ENCODE measurements around the gene CWF19L1.

The CWF19L1 gene

GRCh38 chr10:100248820-100249219 lies 18.6 kb downstream of the CWF19L1 start:
- DNase-seq (ENCODE audit: low spot score): no peak

- no peak for DNase-seq (ENCODE audit: low spot score)
Measured at GRCh38 chr10:100245484-100246220, 21.8 kb downstream of the CWF19L1 start.

DNA sequence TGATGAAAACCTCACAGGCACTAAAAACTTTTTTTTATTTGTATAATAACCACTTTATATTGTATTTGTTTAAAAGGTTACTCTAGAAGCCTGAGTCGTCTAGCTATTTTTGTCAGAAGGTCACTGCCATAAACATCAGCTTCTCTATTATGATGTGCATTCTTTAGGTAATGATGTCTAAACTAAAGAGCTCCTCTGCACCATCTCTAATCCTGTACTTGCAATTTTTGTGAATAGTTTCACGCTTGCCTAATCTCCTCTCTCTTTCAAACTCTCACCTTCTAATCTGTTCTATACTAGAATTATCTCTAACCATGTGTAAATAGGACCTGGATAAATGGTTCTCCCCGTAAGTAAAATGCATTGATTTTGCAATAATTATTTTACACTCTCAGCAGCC lies 27.6 kb downstream of the CWF19L1 start:
- no peak for DNase-seq (ENCODE audit: low spot score)

- no peak for DNase-seq (ENCODE audit: low spot score)
Measured at GRCh38 chr10:100238429-100238828, 29.0 kb downstream of the CWF19L1 start.

GRCh38 chr10:100232101-100232500 lies 35.3 kb downstream of the CWF19L1 start:
- no peak for DNase-seq (ENCODE audit: low spot score)

- no peak for DNase-seq (ENCODE audit: low spot score)
Measured at GRCh38 chr10:100229819-100230422, 37.5 kb downstream of the CWF19L1 start.

- no peak for DNase-seq (ENCODE audit: low spot score)
Measured at GRCh38 chr10:100223879-100224278, 43.6 kb downstream of the CWF19L1 start.

- no peak for DNase-seq (ENCODE audit: low spot score)
Measured at GRCh38 chr10:100222529-100222928, 44.9 kb downstream of the CWF19L1 start.

DNA sequence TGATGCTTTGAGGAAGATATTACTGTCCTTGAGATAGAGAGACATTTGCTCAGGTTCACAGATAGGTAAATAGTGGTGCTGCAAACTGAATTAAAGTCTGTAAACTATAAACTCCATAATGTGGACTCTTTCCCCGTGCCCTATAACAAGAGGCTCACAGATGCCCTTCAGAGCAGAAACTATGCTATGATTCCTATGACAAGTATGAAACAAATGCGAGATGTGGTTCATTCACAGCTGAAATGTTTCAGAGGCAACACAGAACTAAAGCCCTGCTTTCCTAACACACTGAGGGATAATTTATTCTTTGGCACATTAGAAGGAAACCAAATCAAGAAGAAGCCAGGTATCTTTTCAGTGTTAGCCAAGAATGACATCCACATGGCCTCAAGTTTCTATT lies 51.4 kb downstream of the CWF19L1 start:
- no peak for DNase-seq (ENCODE audit: low spot score)

DNA sequence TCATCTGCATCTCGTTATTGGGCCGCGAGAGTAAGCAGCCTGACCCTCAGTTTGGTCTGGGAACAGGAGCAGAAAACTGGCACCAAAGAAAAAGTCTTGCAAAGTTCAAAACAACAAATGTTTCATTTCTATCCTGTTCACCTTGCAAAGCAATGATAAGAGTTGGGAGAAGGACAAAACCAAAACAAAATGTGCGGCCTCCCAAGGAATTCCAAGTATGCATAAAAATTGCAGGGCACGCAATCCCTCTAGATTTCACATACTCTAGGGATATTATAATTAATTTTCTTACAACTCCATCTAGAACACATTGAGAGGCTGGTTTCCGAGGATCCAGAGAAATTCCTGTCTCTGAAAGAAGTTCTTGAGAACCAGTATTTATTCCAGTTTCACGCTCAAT lies 58.1 kb downstream of the CWF19L1 start:
- no peak for DNase-seq (ENCODE audit: low spot score)

DNA sequence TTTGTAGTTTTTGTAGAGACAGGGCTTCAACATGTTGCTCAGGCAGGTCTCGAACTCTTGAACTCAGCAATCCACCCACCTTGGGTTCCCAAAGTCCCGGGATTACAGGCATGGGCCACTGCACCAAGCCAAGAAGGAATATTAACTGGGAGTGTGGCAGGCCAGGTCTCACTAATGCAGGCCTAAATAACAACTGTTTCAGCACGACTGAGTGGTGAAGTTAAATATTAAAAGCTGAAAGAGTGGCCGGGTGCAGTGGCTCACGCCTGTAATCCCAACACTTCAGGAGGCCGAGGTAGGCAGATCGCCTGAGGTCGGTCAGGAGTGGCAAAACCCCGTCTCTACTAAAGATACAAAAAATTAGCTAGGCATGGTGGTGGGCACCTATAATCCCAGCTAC lies 59.2 kb downstream of the CWF19L1 start:
- no peak for DNase-seq (ENCODE audit: low spot score)

DNA sequence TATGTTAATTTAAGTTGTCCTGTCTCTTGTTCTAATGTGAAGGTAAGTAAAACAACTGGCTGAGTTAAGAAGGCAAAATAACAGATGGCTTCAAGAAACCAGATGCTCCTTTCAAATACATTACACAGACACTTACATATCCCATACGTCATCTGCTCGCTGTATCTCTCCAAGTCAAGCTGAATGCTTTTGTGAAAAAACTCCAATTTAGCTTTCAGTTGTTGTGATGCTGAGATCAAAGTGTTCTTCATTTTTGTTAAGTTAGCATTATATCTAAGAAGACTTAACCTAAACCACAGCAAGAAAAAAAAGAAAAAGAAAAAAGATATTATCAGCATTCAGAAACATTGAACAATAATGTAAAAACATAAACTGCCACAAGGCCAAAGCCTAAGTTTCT lies 63.1 kb downstream of the CWF19L1 start:
- DNase-seq (ENCODE audit: low spot score): no peak

- DNase-seq (ENCODE audit: low spot score): no peak
Measured at GRCh38 chr10:100201549-100201948, 65.9 kb downstream of the CWF19L1 start.

- no peak for DNase-seq (ENCODE audit: low spot score)
Measured at GRCh38 chr10:100194711-100195110, 72.7 kb downstream of the CWF19L1 start.

DNA sequence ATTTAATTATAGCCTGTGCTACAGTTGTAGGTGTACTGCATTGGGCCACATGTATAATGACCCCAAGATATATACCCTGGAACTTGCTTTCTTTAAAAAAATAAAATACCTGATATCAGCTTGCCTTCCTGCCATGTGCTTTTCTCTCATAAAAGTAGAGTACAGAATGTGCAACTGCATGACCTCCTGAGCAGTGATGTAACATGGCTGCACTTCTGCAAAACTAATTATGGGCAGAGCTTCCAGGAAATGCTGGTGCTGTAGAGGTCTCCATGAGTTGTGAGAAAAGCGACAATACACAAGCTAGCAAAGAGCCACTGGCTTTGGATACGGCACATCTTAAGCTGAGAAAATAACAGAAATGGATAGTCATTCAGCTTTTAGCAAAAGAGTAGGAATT lies 75.1 kb downstream of the CWF19L1 start:
- no peak for DNase-seq (ENCODE audit: low spot score)

DNA sequence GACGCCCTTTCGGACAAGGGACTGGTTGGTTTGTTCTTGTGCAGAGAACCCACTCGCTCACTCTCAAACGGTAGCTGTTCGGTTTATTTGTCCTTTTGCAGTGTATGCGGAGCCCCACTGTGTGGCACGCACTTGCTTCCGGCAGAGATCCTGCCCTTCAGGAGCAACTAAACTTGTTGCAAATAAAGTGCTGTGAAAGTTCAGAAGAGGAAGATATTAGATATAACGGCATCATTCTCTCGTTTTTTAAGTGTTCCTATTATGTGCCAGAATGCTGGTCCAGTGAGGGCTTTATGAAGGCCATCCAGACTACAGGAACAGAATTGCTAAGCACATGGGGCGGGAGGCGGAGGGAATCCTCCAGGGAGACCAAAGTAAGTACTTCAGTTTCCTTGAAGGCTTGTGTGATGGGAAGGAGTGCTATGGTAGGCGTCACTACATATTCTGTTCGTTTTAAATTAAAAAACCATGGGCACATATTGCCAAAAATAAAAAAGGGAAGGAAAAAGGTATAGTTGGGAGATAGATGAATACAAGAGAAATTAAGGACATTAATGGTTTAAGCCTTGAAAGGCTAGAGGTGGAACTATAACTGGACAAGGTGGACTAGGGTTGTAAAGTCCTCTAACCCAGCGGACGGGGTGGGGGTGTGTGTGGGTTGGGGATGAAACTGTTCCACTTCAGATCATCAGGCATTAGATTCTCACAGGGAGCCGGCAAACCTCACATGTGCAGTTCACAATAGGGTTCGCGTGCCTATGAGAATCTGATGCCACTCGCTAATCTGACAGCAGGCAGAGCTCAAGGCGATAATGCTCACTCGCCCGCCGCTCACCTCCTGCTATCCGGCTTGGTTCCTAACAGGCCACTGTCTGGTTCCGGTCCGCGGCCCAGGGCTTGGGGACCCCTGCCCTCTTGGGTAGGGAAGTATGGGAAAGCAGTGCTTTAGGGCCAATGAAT lies 80.9 kb downstream of the CWF19L1 start:
- no peak for DNase-seq (ENCODE audit: low spot score)

- DNase-seq (ENCODE audit: low spot score): peak; percentile 91
Measured at GRCh38 chr10:100185364-100186252, 81.8 kb downstream of the CWF19L1 start, which contains the start of gene ERLIN1. ERLIN1 (minus strand) TSS chr10:100186029; CDS start chr10:100185626, 403 bp downstream.

DNA sequence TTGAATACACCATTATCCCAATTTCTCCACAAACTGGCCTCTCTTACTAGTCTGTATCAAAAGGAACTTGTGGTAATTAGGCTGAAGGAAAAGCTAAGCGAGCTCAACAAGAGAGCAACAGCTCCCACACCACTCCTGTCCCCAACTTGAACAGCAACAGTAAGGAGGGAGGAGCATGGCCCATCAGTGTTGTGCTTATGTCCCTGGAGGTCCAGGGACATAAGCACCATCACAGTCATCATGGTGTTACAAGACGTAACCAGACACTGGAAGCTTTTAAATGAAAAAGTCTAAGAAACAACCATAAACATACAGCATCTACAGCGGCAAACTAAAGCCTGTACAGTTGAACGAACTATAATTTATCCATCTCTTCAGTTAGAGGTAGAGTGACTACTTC lies 82.6 kb downstream of the CWF19L1 start:
- no peak for DNase-seq (ENCODE audit: low spot score)

DNA sequence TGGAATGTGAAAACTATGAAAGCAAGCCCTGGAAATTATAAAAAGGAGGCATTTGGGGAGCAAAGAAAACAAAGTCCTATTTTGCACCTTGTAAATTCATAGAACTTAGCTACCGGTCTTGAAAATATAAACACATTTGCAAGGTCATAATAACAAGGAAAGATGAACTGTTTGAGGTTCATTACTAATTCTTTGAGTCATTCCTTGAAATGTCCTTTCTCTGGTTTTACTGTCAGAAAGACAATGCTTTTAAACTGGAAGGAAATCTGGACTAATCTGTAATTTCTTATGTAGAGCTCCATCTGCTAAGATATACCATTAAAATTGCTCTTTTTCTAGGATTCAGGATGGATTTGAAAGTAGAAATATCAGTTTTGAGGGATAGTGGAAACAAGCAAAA lies 83.0 kb downstream of the CWF19L1 start:
- DNase-seq (ENCODE audit: low spot score): no peak

DNA sequence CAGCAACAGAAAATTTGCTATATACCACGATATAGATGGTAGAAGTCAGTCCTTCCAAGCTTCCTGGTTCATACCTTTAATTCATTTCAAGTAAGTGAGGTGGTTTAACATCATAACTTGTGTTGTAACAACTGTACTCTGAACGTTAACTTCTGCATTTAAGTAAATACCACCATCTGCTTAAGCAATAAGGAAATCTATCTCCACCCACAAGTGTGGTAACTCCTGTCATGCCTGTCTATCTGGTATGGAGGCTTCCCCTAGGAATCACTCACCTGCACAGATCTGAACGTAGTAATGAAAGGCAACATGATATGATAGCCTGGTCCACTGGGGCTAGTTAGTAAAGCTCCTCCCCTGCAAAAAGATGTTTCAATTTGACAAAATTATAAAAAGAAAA lies 84.0 kb downstream of the CWF19L1 start:
- DNase-seq (ENCODE audit: low spot score): no peak

- DNase-seq (ENCODE audit: low spot score): no peak
Measured at GRCh38 chr10:100182908-100183307, 84.5 kb downstream of the CWF19L1 start.

All from CD4-positive, alpha-beta T cell treated with Interleukin-2 at 100 ng/mL for 4 hours (primary cell).